NCI-H774 (cell line): ENCODE data around the gene SLAMF9.

Source experiments
- DNase-seq: peaks from one replicate; lab custom pipeline; 2025; lab: John Stamatoyannopoulos, UW

The SLAMF9 gene

DNA sequence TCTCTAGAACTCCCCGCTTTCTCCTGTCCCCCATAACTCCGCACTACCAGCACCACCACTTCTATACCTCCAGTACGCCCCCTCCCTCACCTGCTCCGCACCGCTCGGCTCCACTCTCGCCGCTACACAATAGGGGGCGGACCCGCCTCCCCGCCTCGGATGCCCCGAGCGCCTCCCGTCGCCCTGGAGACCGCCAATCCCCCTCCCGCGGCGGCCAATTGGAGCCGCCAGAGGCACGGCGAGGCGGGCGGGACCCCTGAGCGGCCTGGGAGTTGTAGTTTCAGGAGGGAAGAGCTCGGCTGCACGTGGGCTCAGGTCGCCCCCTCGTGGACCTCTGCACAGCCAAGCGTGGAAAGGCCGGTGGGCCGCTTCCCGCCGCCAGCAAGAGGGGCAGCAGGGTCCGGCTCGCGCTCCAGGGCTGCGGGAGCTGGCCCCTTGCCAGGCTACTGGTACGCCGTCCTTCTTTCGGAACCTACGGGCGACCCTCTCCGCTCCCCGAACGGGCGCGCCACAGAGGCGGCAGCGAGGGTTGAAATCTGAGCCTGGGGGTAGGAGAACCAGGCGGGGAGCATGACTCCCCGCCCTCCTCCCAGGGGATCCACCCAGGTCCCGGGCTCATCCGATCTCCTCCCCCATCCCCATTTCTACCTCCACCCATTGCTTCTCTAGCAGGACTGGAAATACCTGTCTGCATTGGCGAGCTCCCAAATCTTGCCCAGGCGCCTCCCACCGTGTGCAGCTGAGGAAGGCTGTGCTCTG is 8.4 kb downstream of the SLAMF9 start, which contains the start of gene IGSF9:
Gene IGSF9, minus strand, starts transcription at position 131 of the 759 bp plus-strand sequence. CDS start 2,159 bp downstream, outside the sequence.
- DNase-seq = peak; percentile 66

DNA sequence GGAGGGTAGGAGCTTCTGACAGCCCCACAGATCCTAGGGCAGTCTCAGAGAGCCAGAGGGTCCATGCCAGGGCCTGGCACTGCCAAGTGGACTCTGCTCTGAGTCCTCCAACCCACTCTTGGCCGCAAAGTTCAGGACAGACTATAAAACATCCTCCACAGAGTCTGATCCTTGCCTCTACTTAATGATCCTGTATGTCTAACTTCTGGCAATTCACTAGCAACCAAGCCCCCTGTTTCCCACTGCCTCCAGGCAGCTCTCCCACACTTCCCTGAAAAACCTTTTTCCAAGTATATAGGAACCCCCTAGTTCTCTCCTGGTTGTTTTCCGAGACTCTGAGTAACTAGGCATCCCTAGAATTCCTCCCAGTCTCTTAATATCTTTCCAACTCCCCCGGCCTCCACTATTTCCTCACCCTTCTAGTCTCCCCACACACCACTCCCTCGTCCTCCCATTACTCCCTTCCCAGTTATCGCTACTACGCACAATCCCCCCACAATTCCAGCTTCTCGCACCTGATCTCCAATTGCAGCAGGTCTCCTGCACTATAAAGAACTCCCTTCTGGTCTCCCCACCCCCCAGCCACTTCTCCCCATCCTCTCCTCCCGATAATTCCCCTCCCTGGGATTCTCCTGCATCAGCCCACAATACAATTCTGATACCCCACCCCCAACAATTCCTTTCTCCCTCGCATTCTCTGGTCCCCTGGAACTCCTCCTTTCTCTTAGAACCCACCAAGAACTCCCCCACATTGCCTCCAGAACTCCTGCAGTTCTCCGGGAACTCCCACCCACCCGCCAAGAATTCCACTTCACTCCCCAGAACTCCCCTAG is 9.2 kb downstream of the SLAMF9 start:
- DNase-seq = no peak

DNA sequence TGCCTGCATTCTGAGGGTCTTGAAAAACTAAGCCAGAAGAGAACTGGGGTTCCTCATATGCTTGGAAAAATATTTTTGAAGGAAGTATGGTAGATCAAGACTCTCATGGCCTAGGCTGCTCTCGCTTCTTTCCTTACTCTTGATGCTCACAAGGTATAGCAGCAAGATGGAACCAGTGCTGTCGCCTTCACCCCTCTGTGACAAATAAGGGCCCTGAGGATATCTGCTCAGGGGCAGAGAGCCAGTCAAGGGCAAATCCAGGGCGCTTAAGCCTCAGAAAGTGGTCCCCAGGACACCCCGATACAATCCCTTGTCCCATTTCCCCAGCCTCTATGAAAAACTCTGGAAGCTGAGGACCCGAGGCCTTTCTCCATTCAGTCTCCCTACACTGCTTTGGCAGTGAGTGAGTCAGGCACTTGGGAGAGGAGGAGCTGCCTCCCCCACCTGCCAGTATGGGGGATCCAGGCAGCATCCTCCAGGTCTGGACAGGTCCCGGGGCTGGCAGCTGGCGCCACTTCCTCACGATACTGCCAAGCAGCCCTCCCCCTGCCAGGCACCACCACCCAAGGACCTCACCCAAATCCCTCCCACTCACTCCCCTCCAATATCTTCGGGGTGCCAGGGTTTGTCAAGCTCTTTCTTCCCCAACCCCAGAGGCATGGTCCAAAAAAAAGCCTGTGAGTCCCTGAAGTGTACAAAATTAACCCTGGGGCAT is 10.0 kb downstream of the SLAMF9 start:
- DNase-seq = no peak

DNA sequence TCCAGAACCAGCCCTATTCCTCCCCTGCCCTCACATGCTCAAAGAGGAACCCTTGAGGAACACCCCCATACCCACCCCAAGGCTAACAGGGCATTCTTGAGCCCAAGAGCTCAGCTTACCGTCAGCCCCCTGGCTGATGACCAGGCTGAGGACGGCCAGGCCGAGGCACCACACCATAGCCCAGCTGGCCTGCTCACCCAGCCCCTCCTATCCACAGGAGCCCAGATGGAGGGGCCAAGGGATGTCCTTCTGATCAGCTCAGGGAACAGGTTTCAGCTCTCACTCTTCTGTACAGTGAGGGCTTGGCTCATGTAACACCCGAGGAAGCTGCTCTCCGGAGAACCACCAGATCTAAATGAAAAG is 10.8 kb downstream of the SLAMF9 start:
- no peak for DNase-seq

DNA sequence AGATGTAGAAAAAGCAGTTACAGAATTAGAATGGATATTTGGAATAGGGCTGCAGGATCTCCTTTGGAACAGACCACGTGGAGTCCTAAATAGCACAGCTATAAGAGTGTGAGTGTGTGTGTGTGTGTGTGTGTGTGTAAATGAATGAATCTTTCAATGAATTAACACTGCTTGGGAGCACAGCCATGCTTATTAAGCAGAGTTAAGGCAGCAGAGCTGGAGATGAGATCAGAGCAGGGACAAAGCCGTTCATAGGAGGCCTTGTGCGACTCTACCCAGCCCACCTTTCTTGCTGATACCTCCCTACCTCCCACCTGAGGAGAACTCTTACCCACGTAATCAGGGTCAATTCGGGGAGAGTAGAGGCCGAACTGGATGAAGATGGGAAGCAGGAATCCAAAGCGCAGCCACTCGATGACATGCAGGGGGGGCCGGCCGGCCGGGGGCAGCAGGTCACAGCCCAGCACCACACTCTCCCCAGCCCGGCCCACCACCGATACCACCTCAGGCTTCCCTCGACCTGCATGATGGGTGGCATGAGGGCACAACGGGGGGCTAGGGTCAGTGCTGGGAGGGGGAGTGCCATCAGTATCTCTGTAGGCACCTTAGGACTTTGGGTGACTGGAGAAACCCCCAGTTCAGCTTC is 11.3 kb downstream of the SLAMF9 start:
- no peak for DNase-seq

DNA sequence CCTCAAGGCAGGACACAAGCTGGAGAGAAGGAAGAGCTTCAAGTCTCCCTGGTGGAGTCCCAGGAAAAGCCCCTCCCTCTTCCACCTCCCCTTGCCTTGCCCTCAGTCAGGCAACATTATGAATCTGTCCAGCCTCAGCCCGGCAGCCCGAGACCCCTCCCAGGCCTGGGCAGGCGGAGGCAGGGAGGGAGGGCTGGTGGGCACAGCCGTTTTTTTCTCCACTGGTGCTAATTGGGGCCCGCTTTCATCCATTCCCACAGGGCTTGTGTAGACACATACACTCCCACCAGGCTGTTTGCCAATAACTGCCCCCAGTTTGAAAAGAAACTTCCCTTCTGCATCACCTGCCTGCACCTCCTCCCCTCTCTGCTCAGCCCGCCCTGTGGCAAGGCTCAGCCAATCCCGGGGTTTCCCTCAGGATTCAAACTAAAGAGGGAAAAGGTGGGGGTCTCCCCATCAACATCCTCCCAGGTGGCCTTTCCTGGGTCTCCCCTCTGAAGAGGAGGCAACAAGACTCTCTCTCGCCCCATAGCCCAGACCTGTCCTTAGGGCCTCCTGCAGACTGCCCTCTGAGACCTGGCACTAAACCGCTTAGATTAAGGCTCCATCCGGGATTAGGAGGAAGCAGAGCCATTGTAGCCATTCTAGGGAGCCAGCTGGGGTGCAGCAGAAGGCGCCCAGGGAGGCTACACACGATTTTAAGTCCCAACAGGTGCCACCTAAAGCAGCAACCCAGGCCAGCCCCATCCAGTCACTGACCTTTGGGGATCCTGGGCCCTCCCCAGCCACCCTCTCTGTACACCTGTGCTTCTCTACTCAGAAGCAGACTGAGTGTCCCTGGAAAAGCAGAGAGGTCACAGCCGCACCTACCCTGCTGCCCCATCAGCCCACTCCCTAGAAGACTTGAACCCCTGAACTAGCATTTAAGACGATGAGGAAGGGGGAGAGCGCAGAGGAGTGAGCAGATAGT is 12.2 kb downstream of the SLAMF9 start:
- no peak for DNase-seq

DNA sequence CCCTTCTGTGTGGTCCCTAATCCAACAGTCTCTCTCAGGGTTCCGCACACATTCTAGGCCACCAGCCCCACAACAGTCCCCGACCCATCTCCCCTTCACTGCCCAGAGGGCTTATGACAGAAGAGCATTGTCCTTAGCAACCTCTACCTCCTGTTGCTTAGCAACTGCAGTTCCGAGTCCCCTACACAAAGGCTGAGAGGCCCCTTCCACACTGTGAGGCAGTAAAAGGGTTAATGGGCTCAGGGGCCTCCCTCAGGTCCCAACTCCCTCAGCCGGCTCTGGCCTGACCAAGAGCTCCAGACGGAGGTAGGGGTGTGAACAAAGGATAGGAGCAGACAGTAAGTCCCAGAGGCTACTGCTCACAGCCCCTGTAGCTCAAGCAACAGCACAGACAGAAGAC is 12.9 kb downstream of the SLAMF9 start:
- DNase-seq = no peak

GRCh38 chr1:159940006-159940620 is 13.9 kb downstream of the SLAMF9 start:
- DNase-seq = no peak

DNA sequence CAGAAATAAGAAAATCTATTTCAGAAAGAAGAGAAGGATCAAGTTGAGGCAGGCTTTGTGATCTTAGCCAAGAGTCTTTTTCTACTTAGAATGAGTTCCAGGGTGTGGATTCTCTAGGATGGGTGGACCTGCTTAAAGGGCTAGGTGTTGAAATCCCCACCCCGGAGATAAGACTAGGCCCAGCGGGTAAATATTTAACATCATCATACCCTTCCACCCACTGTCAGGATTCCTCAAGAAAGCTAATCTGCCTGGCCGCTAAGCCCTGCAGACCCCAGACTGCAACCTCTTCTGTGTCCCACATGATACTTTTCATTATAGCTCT is 14.4 kb downstream of the SLAMF9 start:
- no peak for DNase-seq

DNA sequence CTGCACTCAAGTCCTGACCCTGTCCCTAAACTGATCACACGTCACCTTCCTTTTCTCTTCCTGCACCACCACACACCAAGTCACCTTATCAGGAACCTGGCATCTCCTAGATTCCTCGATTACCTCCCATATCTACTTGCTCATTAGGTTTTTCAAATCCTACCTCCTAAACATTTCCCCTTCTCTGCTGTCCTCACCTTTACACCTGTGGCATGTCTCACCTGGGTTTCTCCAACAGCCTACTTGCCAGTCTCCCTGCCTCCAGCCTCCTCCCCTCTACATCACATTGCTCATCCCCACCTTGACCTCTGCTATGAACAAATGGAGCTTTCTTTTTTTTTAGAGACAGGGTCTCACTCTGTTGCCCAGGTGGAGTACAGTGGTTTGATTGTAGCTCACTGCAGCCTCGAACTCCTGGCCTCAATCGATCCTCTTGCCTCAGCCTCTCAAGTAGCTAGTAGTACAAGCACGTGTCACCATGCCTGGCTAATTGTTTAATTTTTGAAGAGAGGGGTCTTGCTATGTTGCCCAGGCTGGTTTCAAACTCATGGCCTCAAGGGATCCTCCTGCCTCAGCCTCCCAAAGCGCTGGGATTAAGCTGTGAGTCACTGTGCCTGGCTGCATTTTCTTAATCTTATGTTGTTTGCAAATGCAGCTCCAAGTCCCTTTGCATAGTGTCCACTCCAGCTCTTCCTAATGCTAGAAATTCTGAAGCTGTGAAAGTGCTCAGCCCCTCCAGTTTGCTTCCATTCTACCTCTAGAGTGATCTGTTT is 14.9 kb downstream of the SLAMF9 start:
- no peak for DNase-seq

DNA sequence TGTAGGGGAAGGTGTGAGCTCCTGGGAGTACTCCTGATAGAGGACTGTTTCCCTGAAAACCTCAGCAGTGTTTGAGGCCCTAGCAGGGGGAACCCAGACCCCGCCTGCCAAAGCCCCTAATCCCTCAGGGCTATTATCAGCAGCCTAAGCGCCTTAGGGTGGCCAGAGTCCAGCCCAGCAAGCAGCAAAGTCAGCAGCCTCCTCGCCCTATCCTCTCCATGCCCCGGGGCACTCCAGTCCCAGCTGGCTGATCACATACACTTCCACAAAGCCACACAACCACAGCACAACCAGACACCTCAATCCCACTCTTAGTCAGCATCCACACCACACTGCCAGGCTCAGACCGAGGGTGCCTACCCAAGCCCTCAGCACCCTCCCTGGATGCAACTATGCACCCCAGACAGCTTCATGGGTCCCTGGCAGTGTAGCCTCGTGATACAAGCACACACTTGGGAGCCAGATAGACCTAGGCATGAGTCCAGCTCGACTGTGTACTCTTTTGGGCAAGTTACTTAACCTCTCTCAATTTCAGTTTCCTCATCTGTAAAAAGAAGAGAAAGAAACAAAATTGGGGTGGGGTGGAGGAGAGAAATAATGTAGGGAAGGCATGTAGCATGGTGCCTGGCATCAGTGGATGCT is 15.7 kb downstream of the SLAMF9 start:
- no peak for DNase-seq

DNA sequence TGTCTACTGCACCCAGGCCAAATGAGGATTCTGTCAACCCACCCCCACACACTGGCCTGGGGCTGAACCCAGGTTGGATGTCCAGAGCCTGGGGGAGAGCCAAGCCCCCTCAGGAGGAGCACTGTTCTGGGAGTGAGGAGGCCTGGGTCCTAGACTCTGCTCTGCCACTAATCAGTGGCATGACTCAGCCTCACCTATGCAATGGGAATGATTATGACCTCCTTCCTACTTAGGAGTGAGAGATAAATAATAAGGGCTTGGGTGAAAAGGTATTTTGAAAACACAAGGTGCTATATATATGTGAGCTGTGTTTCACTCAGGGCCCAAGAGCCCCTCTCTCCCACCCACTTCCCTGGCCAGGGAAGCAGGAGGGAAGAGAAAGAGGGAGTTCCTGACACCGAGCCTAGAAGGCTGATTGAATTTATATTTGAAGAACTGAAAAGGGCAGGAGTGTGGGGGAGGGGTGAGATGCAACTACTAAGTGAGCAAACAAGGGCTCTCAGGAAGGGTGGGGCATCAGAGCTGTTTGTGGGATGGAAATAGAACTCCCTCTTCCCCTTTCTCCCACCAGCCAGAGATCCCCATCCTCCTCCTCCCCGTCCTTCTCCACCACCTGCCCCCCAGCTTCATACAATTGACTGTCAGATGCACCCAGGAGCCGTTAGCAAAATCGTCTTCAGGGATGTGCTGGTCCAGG is 16.8 kb downstream of the SLAMF9 start:
- no peak for DNase-seq

DNA sequence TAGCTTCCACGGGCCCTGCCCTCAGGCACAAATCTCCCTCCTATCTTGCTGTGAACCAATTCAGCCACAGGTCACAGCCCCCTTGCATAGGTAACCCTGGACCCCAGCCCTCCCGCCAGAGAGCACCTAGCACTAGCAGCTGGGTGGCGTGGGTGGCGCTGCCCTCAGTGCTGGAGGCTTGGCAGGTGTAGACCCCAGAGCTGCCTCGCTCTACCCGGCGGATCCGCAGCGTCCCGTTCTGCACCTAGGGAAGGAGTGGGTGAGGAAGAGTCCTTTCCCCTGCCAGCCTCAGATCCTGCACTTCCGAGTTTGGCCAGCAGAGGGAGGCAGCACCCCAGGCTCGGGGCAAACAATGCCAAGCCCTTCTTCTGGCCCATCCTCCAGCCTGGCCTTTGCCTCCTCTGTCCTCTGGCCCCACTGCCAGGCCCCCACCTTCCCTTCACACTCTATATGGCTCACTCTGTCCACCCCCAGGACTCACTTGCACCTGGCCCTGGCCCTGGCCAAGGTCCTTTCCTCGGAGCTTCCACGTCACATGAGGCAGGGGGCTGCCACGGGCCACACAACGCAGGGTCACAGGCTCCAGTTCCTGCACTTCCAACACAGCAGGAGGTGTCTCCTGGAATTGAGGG is 17.6 kb downstream of the SLAMF9 start:
- DNase-seq = no peak

DNA sequence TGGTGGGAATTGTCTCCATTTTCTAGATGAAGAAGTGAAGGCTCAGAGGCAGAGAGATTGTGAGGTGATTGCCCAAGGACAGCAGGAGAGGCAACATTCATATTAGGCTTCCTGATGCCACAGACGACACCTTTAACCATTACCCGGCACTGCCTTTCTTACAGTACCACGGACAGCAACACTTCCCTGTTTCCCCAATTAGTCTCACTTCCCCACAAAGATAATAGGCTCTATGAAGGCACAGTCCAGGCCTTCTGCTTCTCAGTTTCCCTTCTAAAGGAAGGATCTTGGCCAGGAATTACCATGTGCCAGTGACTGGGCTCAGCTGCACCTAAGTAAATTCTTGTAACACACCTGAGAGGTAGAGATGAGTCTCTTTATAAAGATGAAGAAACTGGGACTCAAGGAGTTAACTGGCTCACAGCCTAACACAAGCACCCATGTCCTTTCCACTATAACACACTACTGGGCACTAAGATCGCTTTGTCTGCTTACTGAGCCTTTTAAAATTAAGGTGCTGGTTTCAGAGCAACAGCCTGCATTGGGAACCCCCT is 18.2 kb downstream of the SLAMF9 start:
- no peak for DNase-seq

DNA sequence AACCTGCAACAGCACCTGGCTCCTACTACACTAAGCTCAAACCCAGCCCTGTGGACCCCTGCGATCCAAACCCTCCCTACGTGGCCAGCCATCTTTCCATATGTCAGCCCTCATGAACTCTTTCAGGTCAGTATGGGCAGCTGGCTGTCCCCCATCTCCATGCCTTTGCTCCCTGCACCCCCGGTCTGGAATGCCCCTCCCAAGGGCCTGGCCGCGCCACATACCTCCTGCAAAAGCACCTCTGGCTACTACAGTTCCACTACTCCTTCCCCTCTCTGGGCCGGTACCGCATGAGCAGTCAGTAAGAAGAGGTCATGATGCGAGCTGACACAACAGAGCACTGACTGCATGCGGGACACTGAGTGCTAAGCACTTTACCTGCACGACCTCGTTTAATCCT is 18.7 kb downstream of the SLAMF9 start:
- no peak for DNase-seq

GRCh38 chr1:159934136-159935039 is 19.6 kb downstream of the SLAMF9 start:
- no peak for DNase-seq

DNA sequence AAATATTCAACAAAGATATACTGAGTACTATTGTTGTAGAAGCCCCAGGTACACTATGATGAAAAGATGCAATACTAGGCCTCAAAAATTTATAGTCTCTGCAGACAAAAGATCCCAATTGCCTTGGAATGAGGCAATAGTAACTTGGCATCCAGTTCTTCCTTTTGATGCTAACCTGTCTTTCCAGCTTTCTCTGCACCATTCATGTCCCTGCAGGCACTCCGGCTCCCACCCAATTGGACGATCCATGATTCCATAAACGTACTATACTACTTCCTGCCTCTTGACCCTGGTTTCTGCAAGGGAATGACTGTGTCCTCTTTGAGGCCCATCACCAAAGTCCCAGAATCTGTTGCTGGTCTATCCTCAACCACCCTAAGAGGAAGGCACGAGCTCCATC is 20.7 kb downstream of the SLAMF9 start:
- no peak for DNase-seq
